K562 (cell line): ENCODE measurements around the gene COPG2. TPM values are rescaled to one million over a fixed set of nuclear protein-coding genes. Genes with fewer than 3 reads are reported as not detected.

Experiments used
- MAZ ChIP-seq, 2 experiments: fragments of 450-650 bp in 1 of 2; sonication (generic) in 1 of 2; formaldehyde crosslinking; IDR thresholded peaks in 1 of 2; conservative IDR thresholded peaks in 1 of 2; 2 replicates each; pipeline versions ENCODE4 v1.4.0 to v1.5.0; 2020; ENCODE audit warnings: mild to moderate bottlenecking in 1 of 2, missing genetic modification reagents in 1 of 2
- MLLT1 ChIP-seq, 2 experiments: fragments of 450-650 bp; IDR thresholded peaks; 2 replicates each; pipeline ENCODE4 v1.6.1; 2016
- RAD21 ChIP-seq, 2 experiments: fragments of 250-450 bp in 1 of 2; fragments of 450-650 bp in 1 of 2; sonication (Bioruptor Pico) in 1 of 2; formaldehyde crosslinking in 1 of 2; IDR thresholded peaks in 1 of 2; conservative IDR thresholded peaks in 1 of 2; 2 replicates each; pipeline versions ENCODE4 v1.4.0 to v1.8.0; 2020 to 2022; ENCODE audit warnings: mild to moderate bottlenecking in 2 of 2, moderate library complexity in 1 of 2
- REST ChIP-seq, 2 experiments: fragments of 450-650 bp; formaldehyde crosslinking in 1 of 2; IDR thresholded peaks; 2 replicates each; pipeline versions ENCODE4 v1.4.0 to v1.6.1; 2014 to 2020; ENCODE audit warnings: mild to moderate bottlenecking in 2 of 2, borderline replicate concordance in 1 of 2, low read depth in 1 of 2
- polyA plus RNA-seq, 8 experiments: library from polyadenylated mRNA; depleted of rRNA in 4 of 8; stranded (reverse) in 5 of 8; unstranded in 3 of 8; fragments of >200 nt; fragmentation: Nextera tagmentation in 2 of 8; fragmentation: Illumina TruSeq in 1 of 8; extraction: Ambion mirVana in 2 of 8; extraction: Trizol in 1 of 8; gene quantifications; 2 replicates each; pipeline versions ENCODE4 v1.2.1 to v1.2.3, GENCODE V29; 2011 to 2014; ENCODE audit warnings: inconsistent platforms in 1 of 8, missing spikeins in 1 of 8
- total RNA-seq, 7 experiments: library from RNA; depleted of rRNA in 6 of 7; stranded (reverse); fragments of >200 nt in 6 of 7; fragmentation: Illumina TruSeq in 2 of 7; extraction: Trizol in 2 of 7; gene quantifications; 2 replicates each; pipeline versions ENCODE4 v1.2.1 to v1.2.3, GENCODE V29; 2011 to 2021; ENCODE audit warnings: low replicate concordance in 1 of 7
- TF ChIP-seq, protein P1 (sequence below): sonication (generic); formaldehyde crosslinking; IDR thresholded peaks from 2 replicates; pipeline ENCODE4 v1.8.0; 2022; ENCODE audit warnings: mild to moderate bottlenecking, missing genetic modification reagents
- TF ChIP-seq, protein P2 (sequence below): IDR thresholded peaks from 2 replicates; pipeline ENCODE4 v1.6.1; 2012; ENCODE audit warnings: low read depth, low read length, improper control_type of control experiment, borderline replicate concordance
- TF ChIP-seq, protein P3 (sequence below): fragments of 450-650 bp; formaldehyde crosslinking; IDR thresholded peaks from 2 replicates; pipeline ENCODE4 v1.4.0; 2020; ENCODE audit warnings: mild to moderate bottlenecking, moderate library complexity

The COPG2 gene
- total and polyA plus RNA-seq, 9 of the 15 experiments (the other 6 are each of a cell fraction or from before 2014, with no cell fraction given): 6.6 to 104 (median 32.5) TPM

- peak; percentile 70; the same call in 1 of the 2 replicates for TF ChIP-seq REST (IDR thresholded peaks at IDR 0.05; ENCODE audit: borderline replicate concordance)
- no peak for TF ChIP-seq REST (CRISPR knock-in tag; IDR thresholded peaks at IDR 0.05; ENCODE audit: low read depth)
- TF ChIP-seq, protein P1, sequence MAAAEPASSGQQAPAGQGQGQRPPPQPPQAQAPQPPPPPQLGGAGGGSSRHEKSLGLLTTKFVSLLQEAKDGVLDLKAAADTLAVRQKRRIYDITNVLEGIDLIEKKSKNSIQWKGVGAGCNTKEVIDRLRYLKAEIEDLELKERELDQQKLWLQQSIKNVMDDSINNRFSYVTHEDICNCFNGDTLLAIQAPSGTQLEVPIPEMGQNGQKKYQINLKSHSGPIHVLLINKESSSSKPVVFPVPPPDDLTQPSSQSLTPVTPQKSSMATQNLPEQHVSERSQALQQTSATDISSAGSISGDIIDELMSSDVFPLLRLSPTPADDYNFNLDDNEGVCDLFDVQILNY (CRISPR knock-in tag): no peak
- TF ChIP-seq MAZ (CRISPR knock-in tag; conservative IDR thresholded peaks at IDR 0.05 in 1 of 2, IDR thresholded peaks at IDR 0.05 in 1 of 2): peak in 1 of 2 experiments; percentile 64; a peak in 2 of 4 replicates
- TF ChIP-seq, protein P2, sequence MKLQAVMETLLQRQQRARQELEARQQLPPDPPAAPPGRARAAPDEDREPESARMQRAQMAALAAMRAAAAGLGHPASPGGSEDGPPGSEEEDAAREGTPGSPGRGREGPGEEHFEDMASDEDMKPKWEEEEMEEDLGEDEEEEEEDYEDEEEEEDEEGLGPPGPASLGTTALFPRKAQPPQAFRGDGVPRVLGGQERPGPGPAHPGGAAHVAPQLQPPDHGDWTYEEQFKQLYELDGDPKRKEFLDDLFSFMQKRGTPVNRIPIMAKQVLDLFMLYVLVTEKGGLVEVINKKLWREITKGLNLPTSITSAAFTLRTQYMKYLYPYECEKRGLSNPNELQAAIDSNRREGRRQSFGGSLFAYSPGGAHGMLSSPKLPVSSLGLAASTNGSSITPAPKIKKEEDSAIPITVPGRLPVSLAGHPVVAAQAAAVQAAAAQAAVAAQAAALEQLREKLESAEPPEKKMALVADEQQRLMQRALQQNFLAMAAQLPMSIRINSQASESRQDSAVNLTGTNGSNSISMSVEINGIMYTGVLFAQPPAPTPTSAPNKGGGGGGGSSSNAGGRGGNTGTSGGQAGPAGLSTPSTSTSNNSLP: peak; percentile 100
- TF ChIP-seq, protein P3, sequence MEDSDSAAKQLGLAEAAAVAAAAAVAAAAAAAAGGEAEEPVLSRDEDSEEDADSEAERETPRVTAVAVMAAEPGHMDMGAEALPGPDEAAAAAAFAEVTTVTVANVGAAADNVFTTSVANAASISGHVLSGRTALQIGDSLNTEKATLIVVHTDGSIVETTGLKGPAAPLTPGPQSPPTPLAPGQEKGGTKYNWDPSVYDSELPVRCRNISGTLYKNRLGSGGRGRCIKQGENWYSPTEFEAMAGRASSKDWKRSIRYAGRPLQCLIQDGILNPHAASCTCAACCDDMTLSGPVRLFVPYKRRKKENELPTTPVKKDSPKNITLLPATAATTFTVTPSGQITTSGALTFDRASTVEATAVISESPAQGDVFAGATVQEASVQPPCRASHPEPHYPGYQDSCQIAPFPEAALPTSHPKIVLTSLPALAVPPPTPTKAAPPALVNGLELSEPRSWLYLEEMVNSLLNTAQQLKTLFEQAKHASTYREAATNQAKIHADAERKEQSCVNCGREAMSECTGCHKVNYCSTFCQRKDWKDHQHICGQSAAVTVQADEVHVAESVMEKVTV (CRISPR knock-in tag): 0 out of 2 replicates have a peak, but pooled peaks have one; percentile 31
- peak in 1 of 2 experiments; percentile 25; a peak in 1 of 4 replicates for TF ChIP-seq MLLT1 (IDR thresholded peaks at IDR 0.05)
- TF ChIP-seq RAD21 (CRISPR knock-in tag; conservative IDR thresholded peaks at IDR 0.05 in 1 of 2, IDR thresholded peaks at IDR 0.05 in 1 of 2): peak; percentile 61 to 77
Measured at GRCh38 chr7:130695840-130696239, 27.3 kb upstream of the COPG2 start (continued).
